Fibroblast of pulmonary artery (primary cell): ENCODE results near the gene TET2.

ENCODE experiments used
- DNase-seq: peaks from one replicate; pipeline ENCODE4 v3.0.0-alpha.2; 2010; ENCODE audit warnings: low read depth
- H3K4me3 ChIP-seq: replicated peaks from 2 replicates; pipeline ENCODE4 v1.5.1; 2011; ENCODE audit warnings: low read depth, mild to moderate bottlenecking, control low read depth, low read length, moderate library complexity
- TF ChIP-seq, protein P1 (sequence below): IDR thresholded peaks from 2 replicates; pipeline ENCODE4 v1.5.1; 2011; ENCODE audit warnings: mild to moderate bottlenecking, control low read depth, low read length, inconsistent platforms; ENCODE audit errors: missing control alignments

Gene TET2

GRCh38 chr4:105146276-105147015, at the start of gene TET2:
TSS of gene TET2 (plus strand) at chr4:105146876. CDS start at chr4:105233943, 87,067 bp downstream.
- DNase-seq = peak; percentile 90
- TF ChIP-seq, protein P1, sequence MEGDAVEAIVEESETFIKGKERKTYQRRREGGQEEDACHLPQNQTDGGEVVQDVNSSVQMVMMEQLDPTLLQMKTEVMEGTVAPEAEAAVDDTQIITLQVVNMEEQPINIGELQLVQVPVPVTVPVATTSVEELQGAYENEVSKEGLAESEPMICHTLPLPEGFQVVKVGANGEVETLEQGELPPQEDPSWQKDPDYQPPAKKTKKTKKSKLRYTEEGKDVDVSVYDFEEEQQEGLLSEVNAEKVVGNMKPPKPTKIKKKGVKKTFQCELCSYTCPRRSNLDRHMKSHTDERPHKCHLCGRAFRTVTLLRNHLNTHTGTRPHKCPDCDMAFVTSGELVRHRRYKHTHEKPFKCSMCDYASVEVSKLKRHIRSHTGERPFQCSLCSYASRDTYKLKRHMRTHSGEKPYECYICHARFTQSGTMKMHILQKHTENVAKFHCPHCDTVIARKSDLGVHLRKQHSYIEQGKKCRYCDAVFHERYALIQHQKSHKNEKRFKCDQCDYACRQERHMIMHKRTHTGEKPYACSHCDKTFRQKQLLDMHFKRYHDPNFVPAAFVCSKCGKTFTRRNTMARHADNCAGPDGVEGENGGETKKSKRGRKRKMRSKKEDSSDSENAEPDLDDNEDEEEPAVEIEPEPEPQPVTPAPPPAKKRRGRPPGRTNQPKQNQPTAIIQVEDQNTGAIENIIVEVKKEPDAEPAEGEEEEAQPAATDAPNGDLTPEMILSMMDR = no peak
- H3K4me3 ChIP-seq = peak within 1 kb of the TSS; percentile 73

GRCh38 chr4:105102016-105102415, 44.7 kb upstream of the TET2 start:
- no peak overlapping the region for H3K4me3 ChIP-seq
- peak; percentile 34 for DNase-seq
- TF ChIP-seq, protein P1 = no peak

DNA sequence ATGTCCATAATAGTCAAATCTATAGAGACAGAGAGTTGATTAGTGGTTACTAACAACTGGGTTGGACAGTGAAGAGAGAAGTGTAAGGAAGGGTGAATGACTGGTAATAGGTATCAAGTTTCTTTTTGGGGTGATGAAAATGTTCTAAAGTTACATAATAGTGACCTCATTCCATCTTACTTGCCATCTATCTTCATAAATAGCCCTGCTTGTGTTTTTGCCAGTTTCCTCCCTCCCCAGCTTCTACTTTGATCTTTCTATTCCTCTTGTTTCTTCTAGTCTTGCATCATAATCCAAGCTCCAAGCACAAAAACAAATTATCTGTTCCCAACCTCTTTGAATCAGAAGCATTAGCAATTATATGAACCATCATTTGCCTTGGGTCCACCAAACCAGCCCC, 40.2 kb upstream of the TET2 start:
- TF ChIP-seq, protein P1 = no peak
- no peak overlapping the region for H3K4me3 ChIP-seq
- peak; percentile 28 for DNase-seq

- no peak overlapping the region for H3K4me3 ChIP-seq
- no peak for DNase-seq
- TF ChIP-seq, protein P1 = no peak
These were observed 39.4 kb upstream of the TET2 start for GRCh38 chr4:105107095-105107856.

DNA sequence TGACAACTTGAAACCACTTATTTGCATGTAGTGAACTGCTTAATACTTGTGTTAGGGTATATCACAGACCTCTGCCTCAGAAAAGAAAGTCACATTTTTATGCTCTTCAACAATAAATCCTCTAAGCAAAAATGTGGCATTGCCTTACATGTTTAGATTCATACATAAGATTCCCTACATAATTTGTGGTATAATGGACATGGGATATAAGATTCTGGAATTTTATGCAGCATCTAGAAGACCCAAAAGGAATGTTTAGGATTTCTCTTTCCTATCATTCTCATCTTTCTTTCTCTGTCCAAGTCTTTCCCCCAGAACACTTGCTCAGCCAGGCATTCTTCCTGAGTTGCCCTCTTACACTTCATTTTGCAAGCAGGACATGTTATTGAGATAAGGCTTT, 37.7 kb upstream of the TET2 start:
- TF ChIP-seq, protein P1 = no peak
- no peak overlapping the region for H3K4me3 ChIP-seq
- DNase-seq = no peak

GRCh38 chr4:105112274-105112673, 34.4 kb upstream of the TET2 start:
- TF ChIP-seq, protein P1 = no peak
- H3K4me3 ChIP-seq = no peak overlapping the region
- DNase-seq = no peak
